Neural cell (in vitro differentiated cells): ENCODE results near the gene MEA1. TPM values are rescaled to one million over a fixed set of nuclear protein-coding genes. Genes with fewer than 3 reads are reported as not detected.

ENCODE experiments used
- H2AFZ ChIP-seq: fragments of 200-600, 300-800 bp; sonication (generic), shearing (Covaris generic); 2 replicates; pipeline ENCODE4 v1.6.0; 2014; ENCODE audit warnings: low read depth, mild to moderate bottlenecking, antibody characterized with exemption, low read length, moderate library complexity
- H3F3A ChIP-seq: fragments of 200-600 bp; shearing (Covaris generic); 2 replicates; pipeline ENCODE4 v1.6.1; 2016; ENCODE audit warnings: mild to moderate bottlenecking, moderate library complexity, mixed read lengths, antibody characterized with exemption, low read length; ENCODE audit not compliant: insufficient read depth, poor library complexity, severe bottlenecking
- H3K27ac ChIP-seq: fragments of 200-600, 300-800 bp; sonication (generic), shearing (Covaris generic); 2 replicates; pipeline ENCODE4 v1.5.1; 2014; ENCODE audit warnings: mild to moderate bottlenecking, low read length, moderate library complexity
- H3K27me3 ChIP-seq: fragments of 300-800, 200-600 bp; sonication (generic), shearing (Covaris generic); 2 replicates; pipeline ENCODE4 v1.6.0; 2014; ENCODE audit warnings: mild to moderate bottlenecking, low read depth, low read length, moderate library complexity; ENCODE audit not compliant: insufficient read depth
- H3K36me3 ChIP-seq: fragments of 300-800, 200-600 bp; sonication (generic), shearing (Covaris generic); 2 replicates; pipeline ENCODE4 v1.5.1; 2014; ENCODE audit warnings: mild to moderate bottlenecking, antibody characterized with exemption, low read length, moderate library complexity; ENCODE audit not compliant: insufficient read depth
- H3K4me2 ChIP-seq: fragments of 300-800, 200-600 bp; sonication (generic), shearing (Covaris generic); 2 replicates; pipeline ENCODE4 v1.6.0; 2014; ENCODE audit warnings: mild to moderate bottlenecking, low read length
- H3K4me3 ChIP-seq: fragments of 300-800, 200-600 bp; sonication (generic), shearing (Covaris generic); 2 replicates; pipeline ENCODE4 v1.5.1; 2014; ENCODE audit warnings: mild to moderate bottlenecking, low read length, moderate library complexity
- H3K79me2 ChIP-seq: fragments of 200-600 bp; shearing (Covaris generic); replicated peaks from 2 replicates; pipeline ENCODE4 v1.6.0; 2014; ENCODE audit warnings: mild to moderate bottlenecking, low read length, moderate library complexity; ENCODE audit not compliant: insufficient read depth
- H3K9ac ChIP-seq: fragments of 300-800, 200-600 bp; sonication (generic), shearing (Covaris generic); 2 replicates; pipeline ENCODE4 v1.6.1; 2016; ENCODE audit warnings: mild to moderate bottlenecking, low read length, mixed read lengths
- H3K9me2 ChIP-seq: fragments of 200-600 bp; shearing (Covaris generic); 2 replicates; pipeline ENCODE4 v1.6.1; 2016; ENCODE audit warnings: mild to moderate bottlenecking, low read length, mixed read lengths; ENCODE audit not compliant: insufficient read depth
- H3K9me3 ChIP-seq: fragments of 200-600, 300-800 bp; sonication (generic), shearing (Covaris generic); 2 replicates; pipeline ENCODE4 v1.6.1; 2016; ENCODE audit warnings: mild to moderate bottlenecking, mixed run types, low read length, moderate library complexity, mixed read lengths
- H4K20me1 ChIP-seq: fragments of 200-600 bp; shearing (Covaris generic); 2 replicates; pipeline ENCODE4 v1.6.1; 2016; ENCODE audit warnings: mild to moderate bottlenecking, mixed run types; ENCODE audit not compliant: insufficient read depth
- EP300 ChIP-seq: fragments of 450-650 bp; conservative IDR thresholded peaks from 2 replicates; pipeline ENCODE4 v1.6.1; 2014; ENCODE audit warnings: antibody characterized with exemption, mild to moderate bottlenecking, moderate library complexity; ENCODE audit not compliant: poor library complexity, severe bottlenecking
- EZH2 ChIP-seq: fragments of 200-600, 300-800 bp; shearing (Covaris generic), sonication (generic); IDR thresholded peaks from 2 replicates; pipeline ENCODE4 v1.6.1; 2014; ENCODE audit warnings: antibody characterized with exemption, low read length, borderline replicate concordance, mild to moderate bottlenecking; ENCODE audit not compliant: insufficient read depth, poor library complexity, severe bottlenecking
- MXI1 ChIP-seq: fragments of 450-650 bp; conservative IDR thresholded peaks from 2 replicates; pipeline ENCODE4 v1.6.1; 2014; ENCODE audit warnings: antibody characterized with exemption, mild to moderate bottlenecking; ENCODE audit not compliant: poor library complexity, severe bottlenecking
- POLR2AphosphoS5 ChIP-seq: IDR thresholded peaks from 2 replicates; pipeline ENCODE4 v1.6.1; 2012
- RAD21 ChIP-seq: fragments of 450-650 bp; conservative IDR thresholded peaks from 2 replicates; pipeline ENCODE4 v1.6.1; 2014; ENCODE audit warnings: antibody characterized with exemption, mild to moderate bottlenecking, moderate library complexity
- SMC3 ChIP-seq: fragments of 450-650 bp; conservative IDR thresholded peaks from 2 replicates; pipeline ENCODE4 v1.6.1; 2014; ENCODE audit warnings: antibody characterized with exemption, mild to moderate bottlenecking, moderate library complexity; ENCODE audit not compliant: poor library complexity
- TAF1 ChIP-seq: IDR thresholded peaks from 2 replicates; pipeline ENCODE4 v1.6.1; 2012; ENCODE audit warnings: low read depth
- polyA minus RNA-seq: library from RNA; depleted of rRNA, polyadenylated mRNA; stranded (reverse); fragments of >200 nt; gene quantifications from 2 replicates; pipeline ENCODE4 v1.2.3, GENCODE V29; 2014
- polyA plus RNA-seq: library from polyadenylated mRNA; depleted of rRNA; stranded (reverse); fragments of >200 nt; gene quantifications from 2 replicates; pipeline ENCODE4 v1.2.3, GENCODE V29; 2014
- TF ChIP-seq, protein P1 (sequence below): fragments of 450-650 bp; IDR thresholded peaks from 2 replicates; pipeline ENCODE4 v1.5.1; 2014; ENCODE audit warnings: antibody characterized with exemption, mild to moderate bottlenecking, moderate library complexity; ENCODE audit not compliant: poor library complexity, severe bottlenecking
- TF ChIP-seq, protein P2 (sequence below): IDR thresholded peaks from 2 replicates; pipeline ENCODE4 v1.6.1; 2012; ENCODE audit warnings: borderline replicate concordance

MEA1 gene
- polyA plus RNA-seq (115 and 119 TPM in 2 replicates), polyA minus RNA-seq (41.4 and 51.2 TPM in 2 replicates)

DNA sequence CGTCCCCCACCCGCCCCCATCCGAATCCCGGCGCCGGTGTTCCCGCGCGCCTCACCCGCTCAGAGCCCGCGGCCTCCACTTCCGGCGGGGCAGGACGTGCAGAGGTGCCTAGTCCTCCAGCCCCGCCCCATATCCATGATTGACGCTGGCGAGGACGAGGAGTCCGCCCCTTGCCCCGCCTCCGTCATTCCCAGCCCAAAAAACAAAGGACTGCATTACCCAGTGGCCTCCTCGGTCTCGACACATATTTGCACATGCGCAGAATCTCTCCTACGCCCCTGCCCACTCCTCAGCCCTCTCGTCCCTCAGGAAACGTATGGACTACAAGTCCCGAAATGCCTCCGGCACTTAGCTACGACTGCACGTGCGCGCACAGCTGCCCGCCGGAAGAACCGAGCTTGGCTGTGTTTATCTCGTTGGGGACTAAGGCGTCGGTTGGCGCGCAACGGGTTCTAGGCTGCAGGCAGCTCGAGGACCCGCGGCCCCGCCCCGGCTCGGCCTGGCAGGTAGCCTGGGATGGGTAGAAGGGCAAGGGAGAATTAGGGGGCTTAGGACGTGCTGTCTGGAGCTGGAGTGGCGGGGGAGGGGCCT, at the start of gene MEA1, which contains the start of gene KLHDC3:
TSS of gene MEA1 (minus strand) at position 104 of the 591 bp plus-strand sequence. CDS start 133 bp downstream, outside the sequence.
TSS of gene KLHDC3 (plus strand) at position 407 of the 591 bp plus-strand sequence. CDS start 2,944 bp downstream, outside the sequence.
- H2AFZ ChIP-seq: peak within 1 kb of the TSS; percentile 73
- H3F3A ChIP-seq: no peaks in the 10 kb centered on the region
- H3K4me2 ChIP-seq: peak within 1 kb of the TSS; percentile 100
- H3K27me3 ChIP-seq: no peaks in the 10 kb centered on the region
- peak within 1 kb of the TSS; percentile 88 for H3K9ac ChIP-seq
- no peaks in the 10 kb centered on the region for H3K9me3 ChIP-seq
- H3K27ac ChIP-seq: peak within 1 kb of the TSS; percentile 91
- H3K4me3 ChIP-seq: peak within 1 kb of the TSS; percentile 74
- no peaks in the 10 kb centered on the region for H3K9me2 ChIP-seq
- no peaks in the 10 kb centered on the region for H3K36me3 ChIP-seq
- peaks cover 33% of the 10 kb centered on the region for H3K79me2 ChIP-seq
- TF ChIP-seq EP300 (peak; percentile 41), TAF1 (peak; percentile 88), SMC3 (peak; percentile 5), EZH2 (no peak), POLR2AphosphoS5 (peak; percentile 90), MXI1 (peak; percentile 99), RAD21 (peak; percentile 15)
- TF ChIP-seq, protein P1, sequence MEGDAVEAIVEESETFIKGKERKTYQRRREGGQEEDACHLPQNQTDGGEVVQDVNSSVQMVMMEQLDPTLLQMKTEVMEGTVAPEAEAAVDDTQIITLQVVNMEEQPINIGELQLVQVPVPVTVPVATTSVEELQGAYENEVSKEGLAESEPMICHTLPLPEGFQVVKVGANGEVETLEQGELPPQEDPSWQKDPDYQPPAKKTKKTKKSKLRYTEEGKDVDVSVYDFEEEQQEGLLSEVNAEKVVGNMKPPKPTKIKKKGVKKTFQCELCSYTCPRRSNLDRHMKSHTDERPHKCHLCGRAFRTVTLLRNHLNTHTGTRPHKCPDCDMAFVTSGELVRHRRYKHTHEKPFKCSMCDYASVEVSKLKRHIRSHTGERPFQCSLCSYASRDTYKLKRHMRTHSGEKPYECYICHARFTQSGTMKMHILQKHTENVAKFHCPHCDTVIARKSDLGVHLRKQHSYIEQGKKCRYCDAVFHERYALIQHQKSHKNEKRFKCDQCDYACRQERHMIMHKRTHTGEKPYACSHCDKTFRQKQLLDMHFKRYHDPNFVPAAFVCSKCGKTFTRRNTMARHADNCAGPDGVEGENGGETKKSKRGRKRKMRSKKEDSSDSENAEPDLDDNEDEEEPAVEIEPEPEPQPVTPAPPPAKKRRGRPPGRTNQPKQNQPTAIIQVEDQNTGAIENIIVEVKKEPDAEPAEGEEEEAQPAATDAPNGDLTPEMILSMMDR: no peak
- TF ChIP-seq, protein P2, sequence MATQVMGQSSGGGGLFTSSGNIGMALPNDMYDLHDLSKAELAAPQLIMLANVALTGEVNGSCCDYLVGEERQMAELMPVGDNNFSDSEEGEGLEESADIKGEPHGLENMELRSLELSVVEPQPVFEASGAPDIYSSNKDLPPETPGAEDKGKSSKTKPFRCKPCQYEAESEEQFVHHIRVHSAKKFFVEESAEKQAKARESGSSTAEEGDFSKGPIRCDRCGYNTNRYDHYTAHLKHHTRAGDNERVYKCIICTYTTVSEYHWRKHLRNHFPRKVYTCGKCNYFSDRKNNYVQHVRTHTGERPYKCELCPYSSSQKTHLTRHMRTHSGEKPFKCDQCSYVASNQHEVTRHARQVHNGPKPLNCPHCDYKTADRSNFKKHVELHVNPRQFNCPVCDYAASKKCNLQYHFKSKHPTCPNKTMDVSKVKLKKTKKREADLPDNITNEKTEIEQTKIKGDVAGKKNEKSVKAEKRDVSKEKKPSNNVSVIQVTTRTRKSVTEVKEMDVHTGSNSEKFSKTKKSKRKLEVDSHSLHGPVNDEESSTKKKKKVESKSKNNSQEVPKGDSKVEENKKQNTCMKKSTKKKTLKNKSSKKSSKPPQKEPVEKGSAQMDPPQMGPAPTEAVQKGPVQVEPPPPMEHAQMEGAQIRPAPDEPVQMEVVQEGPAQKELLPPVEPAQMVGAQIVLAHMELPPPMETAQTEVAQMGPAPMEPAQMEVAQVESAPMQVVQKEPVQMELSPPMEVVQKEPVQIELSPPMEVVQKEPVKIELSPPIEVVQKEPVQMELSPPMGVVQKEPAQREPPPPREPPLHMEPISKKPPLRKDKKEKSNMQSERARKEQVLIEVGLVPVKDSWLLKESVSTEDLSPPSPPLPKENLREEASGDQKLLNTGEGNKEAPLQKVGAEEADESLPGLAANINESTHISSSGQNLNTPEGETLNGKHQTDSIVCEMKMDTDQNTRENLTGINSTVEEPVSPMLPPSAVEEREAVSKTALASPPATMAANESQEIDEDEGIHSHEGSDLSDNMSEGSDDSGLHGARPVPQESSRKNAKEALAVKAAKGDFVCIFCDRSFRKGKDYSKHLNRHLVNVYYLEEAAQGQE: peak; percentile 76
- no peaks in the 10 kb centered on the region for H4K20me1 ChIP-seq

DNA sequence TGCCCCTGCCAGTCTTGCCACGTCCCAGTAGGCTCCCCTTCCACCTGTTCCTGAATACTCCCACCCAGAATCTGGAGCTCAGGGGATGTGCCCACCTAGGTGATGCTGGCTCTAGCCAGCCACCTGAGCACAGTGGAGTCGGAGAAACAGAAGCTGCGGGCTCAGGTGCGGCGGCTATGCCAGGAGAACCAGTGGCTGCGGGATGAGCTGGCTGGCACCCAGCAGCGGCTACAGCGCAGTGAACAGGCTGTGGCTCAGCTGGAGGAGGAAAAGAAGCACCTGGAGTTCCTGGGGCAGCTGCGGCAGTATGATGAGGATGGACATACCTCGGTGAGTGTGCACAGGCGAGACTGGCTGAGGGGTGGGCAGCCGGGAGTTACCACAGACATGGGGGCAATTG, 49.1 kb upstream of the MEA1 start:
- TF ChIP-seq RAD21 (no peak), TAF1 (no peak), SMC3 (no peak), MXI1 (no peak), POLR2AphosphoS5 (no peak), EP300 (no peak), EZH2 (no peak)
- TF ChIP-seq, protein P2: no peak
- TF ChIP-seq, protein P1: no peak
- no peaks in the 10 kb centered on the region for H3K9me3 ChIP-seq
- no peak overlapping the region for H3K4me2 ChIP-seq
- H3K27me3 ChIP-seq: no peaks in the 10 kb centered on the region
- H3K79me2 ChIP-seq: peaks cover 11% of the 10 kb centered on the region
- H3K9me2 ChIP-seq: no peaks in the 10 kb centered on the region
- H2AFZ ChIP-seq: no peak overlapping the region
- H3K4me3 ChIP-seq: no peak overlapping the region
- peaks cover 8% of the 10 kb centered on the region for H3K36me3 ChIP-seq
- no peak overlapping the region for H3K9ac ChIP-seq
- no peaks in the 10 kb centered on the region for H4K20me1 ChIP-seq
- H3K27ac ChIP-seq: no peak overlapping the region
- H3F3A ChIP-seq: no peaks in the 10 kb centered on the region
